Measurements from ENCODE around the gene KCNA10.

The KCNA10 gene

GRCh38 chr1:110477445-110477957, 41.5 kb downstream of the KCNA10 start:
- DNase-seq (ENCODE audit: low read depth) = no peak

GRCh38 chr1:110477041-110477440, 41.9 kb downstream of the KCNA10 start:
- DNase-seq (ENCODE audit: low read depth) = no peak

- DNase-seq (ENCODE audit: low read depth) = no peak
These were observed 42.8 kb downstream of the KCNA10 start for GRCh38 chr1:110476028-110476765.

GRCh38 chr1:110475362-110476027, 43.5 kb downstream of the KCNA10 start:
- no peak for DNase-seq (ENCODE audit: low read depth)

- no peak for DNase-seq (ENCODE audit: low read depth)
These were observed 44.5 kb downstream of the KCNA10 start for GRCh38 chr1:110474444-110474843.

GRCh38 chr1:110472546-110472945, 46.4 kb downstream of the KCNA10 start:
- DNase-seq (ENCODE audit: low read depth) = no peak

- no peak for DNase-seq (ENCODE audit: low read depth)
These were observed 47.8 kb downstream of the KCNA10 start for GRCh38 chr1:110471131-110471530.

All from fibroblast of gingiva (primary cell).